ENCODE measurements around the gene XXYLT1. TPM values are rescaled to one million over a fixed set of nuclear protein-coding genes. Genes with fewer than 3 reads are reported as not detected.

XXYLT1 gene
- total and polyA plus RNA-seq, 2 of the 8 experiments (the other 6 are each of a cell fraction or from before 2014, with no cell fraction given), result 18.9 to 23.8 TPM

DNA sequence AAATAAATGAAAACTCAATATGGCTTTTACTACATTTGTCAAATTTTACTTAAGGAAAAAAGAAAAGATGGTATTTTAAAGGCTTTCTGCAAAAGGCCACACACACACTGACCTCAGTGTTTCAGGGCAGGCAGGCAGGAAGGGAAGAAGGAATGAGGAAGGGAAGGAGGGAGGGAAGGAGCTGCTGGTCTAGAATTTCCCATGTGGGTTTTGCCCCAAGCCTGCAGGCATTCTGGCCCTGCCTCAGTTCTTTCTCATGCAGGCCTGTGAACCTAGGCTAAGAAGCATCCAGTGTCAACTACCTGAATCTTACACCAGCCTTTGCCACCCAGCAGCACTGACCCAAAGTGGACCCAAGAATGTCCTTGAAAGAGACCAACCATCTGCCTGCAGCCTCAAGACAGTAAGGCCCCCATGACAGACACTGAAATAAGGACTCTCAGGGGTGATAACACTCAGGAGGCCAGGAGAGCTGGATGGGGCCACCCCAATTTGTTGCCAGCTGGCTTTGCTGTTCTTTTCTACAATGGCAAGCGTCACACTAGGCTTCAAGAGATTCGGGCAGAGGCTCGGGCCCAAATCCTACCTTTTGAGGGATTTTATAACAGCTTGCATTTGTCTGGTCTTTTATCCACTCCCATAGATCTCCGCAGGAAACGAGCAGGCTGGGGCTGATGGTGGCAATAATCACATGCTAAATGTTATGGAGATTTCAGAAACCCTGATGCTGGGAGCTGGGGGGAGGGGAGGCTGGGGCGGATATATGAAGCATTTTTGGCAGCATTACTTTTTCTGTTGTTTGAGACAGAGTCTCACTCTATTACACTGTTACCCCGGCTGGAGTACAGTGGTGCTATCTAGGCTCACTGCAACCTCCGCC, 51.4 kb downstream of the XXYLT1 start:
- ChIA-PET POLR2A (ENCODE audit: partially characterized antibody) (interaction anchor here (1.1 kb wide), 1 partner anchor 9 kb away, joined by 3 read pairs; no protein-coding TSS in a partner anchor), CTCF (ENCODE audit: partially characterized antibody) (interaction anchor here (0.5 to 1.3 kb wide), 4 partner anchors 9 to 52 kb away, joined by 3 read pairs; partner anchors contain the start of gene XXYLT1)
- peaks cover 0 to 27% of the 10 kb centered on the region in 2 experiments; a peak in 2 of 4 replicates for H3K79me2 ChIP-seq (ENCODE audit: control insufficient read depth in 1 of 2, insufficient read depth in 2 of 2, low read length in 2 of 2)
- no peak overlapping the region for H2BK120ac ChIP-seq (replicated peaks; ENCODE audit: low read depth, low read length)
- H3K9me3 ChIP-seq (ENCODE audit: insufficient read depth in 2 of 2, low read depth in 1 of 2, low read length in 1 of 2), result no peaks in the 10 kb centered on the region
- H2BK20ac ChIP-seq (ENCODE audit: low read length), result peak overlapping the region; percentile 6; the same call in 1 of the 2 replicates
- no peaks in the 10 kb centered on the region for H3K27me3 ChIP-seq (replicated peaks in 1 of 4; ENCODE audit: control insufficient read depth in 3 of 4, extremely low read depth in 1 of 4, insufficient read depth in 3 of 4, low read length in 3 of 4)
- DNase-seq (ENCODE audit: low read depth in 1 of 2, low spot score in 2 of 2), result peak in 1 of 2 experiments; percentile 41
- no peak overlapping the region for H3K9ac ChIP-seq (replicated peaks in 1 of 4; ENCODE audit: extremely low read depth in 1 of 4, low read depth in 3 of 4, low read length in 3 of 4)
- H4K91ac ChIP-seq (replicated peaks; ENCODE audit: insufficient read length, low read length), result peak overlapping the region; percentile 4
- H3K27ac ChIP-seq (ENCODE audit: low read depth, low read length), result no peak overlapping the region
- H3K56ac ChIP-seq (replicated peaks; ENCODE audit: insufficient read length, low read depth, low read length), result no peak overlapping the region
- H3K23ac ChIP-seq (ENCODE audit: insufficient read length), result no peak overlapping the region
- no peak overlapping the region for H3K4ac ChIP-seq (replicated peaks; ENCODE audit: insufficient read length, low read depth, low read length)
- peaks cover 0 to 5% of the 10 kb centered on the region in 2 experiments for H4K20me1 ChIP-seq (replicated peaks in 1 of 2; ENCODE audit: control insufficient read depth in 1 of 2, insufficient read depth in 2 of 2, low read length in 2 of 2)
- no peak overlapping the region for H3K4me3 ChIP-seq (ENCODE audit: extremely low read depth in 1 of 4, insufficient read depth in 2 of 4, low read depth in 3 of 4, low read length in 4 of 4)
- no peak overlapping the region for H3K14ac ChIP-seq (ENCODE audit: insufficient read length)
- H3K79me1 ChIP-seq (ENCODE audit: low read depth, low read length), result peaks cover 18% of the 10 kb centered on the region
- H2BK12ac ChIP-seq (ENCODE audit: low read depth, low read length), result 0 out of 2 replicates have a peak overlapping the region, but pooled peaks have one; percentile 27
- H2AK5ac ChIP-seq (ENCODE audit: low read depth, low read length), result no peak overlapping the region
- peak overlapping the region; percentile 25; the same call in 1 of the 2 replicates for H3K18ac ChIP-seq (ENCODE audit: extremely low read depth, low read length)
- peaks cover 0 to 13% (median 5%) of the 10 kb centered on the region in 4 experiments; a peak in 6 of 7 replicates for H3K4me1 ChIP-seq (replicated peaks in 1 of 4; ENCODE audit: control insufficient read depth in 3 of 4, insufficient read depth in 4 of 4, low read length in 3 of 4)
- WGBS, 2 experiments (ENCODE audit: extremely low coverage in 1 of 2, insufficient coverage in 1 of 2, insufficient read length in 1 of 2, insufficient replicate concordance in 2 of 2, low coverage in 1 of 2, low lambda C conversion rate in 2 of 2, missing lambda C conversion rate in 1 of 2), result 85% methylated on average over 8 of the region's 8 CpGs; no CpG with 5 or more reads in 1 of the 2 experiments
- H3K23me2 ChIP-seq (ENCODE audit: low read depth, low read length), result no peaks in the 10 kb centered on the region
- no peak overlapping the region for H2AFZ ChIP-seq (ENCODE audit: low read length)
- H3K4me2 ChIP-seq (ENCODE audit: insufficient read depth in 1 of 2, low read depth in 2 of 2, low read length in 2 of 2), result no peak overlapping the region
- FAIRE-seq, result no peak
- peak overlapping the region; percentile 81; the same call in 1 of the 2 replicates for H2BK15ac ChIP-seq (ENCODE audit: low read length)
- no peak overlapping the region; the same call in 1 of the 2 replicates for H4K8ac ChIP-seq (ENCODE audit: extremely low read depth, insufficient read depth, low read length)
- no peak overlapping the region for H4K5ac ChIP-seq (ENCODE audit: insufficient read length, low read depth, low read length)
- no peaks in the 10 kb centered on the region for H3K36me3 ChIP-seq (ENCODE audit: control insufficient read depth in 2 of 4, insufficient read depth in 4 of 4, low read length in 3 of 4)
- H2BK5ac ChIP-seq (ENCODE audit: low read depth, low read length), result 0 out of 2 replicates have a peak overlapping the region, but pooled peaks have one; percentile 52
- TF ChIP-seq POLR2AphosphoS5 (IDR thresholded peaks at IDR 0.05; ENCODE audit: low read depth, low read length), result no peak
- no peak for TF ChIP-seq CREB1 (IDR thresholded peaks at IDR 0.05)
- no peak for TF ChIP-seq KDM5A (IDR thresholded peaks at IDR 0.05; ENCODE audit: low read length)
- TF ChIP-seq, protein P1, sequence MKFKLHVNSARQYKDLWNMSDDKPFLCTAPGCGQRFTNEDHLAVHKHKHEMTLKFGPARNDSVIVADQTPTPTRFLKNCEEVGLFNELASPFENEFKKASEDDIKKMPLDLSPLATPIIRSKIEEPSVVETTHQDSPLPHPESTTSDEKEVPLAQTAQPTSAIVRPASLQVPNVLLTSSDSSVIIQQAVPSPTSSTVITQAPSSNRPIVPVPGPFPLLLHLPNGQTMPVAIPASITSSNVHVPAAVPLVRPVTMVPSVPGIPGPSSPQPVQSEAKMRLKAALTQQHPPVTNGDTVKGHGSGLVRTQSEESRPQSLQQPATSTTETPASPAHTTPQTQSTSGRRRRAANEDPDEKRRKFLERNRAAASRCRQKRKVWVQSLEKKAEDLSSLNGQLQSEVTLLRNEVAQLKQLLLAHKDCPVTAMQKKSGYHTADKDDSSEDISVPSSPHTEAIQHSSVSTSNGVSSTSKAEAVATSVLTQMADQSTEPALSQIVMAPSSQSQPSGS (IDR thresholded peaks at IDR 0.05; ENCODE audit: low read length), result no peak
- no peak for TF ChIP-seq GTF2F1 (IDR thresholded peaks at IDR 0.05; ENCODE audit: borderline replicate concordance, low read depth, low read length)
- TF ChIP-seq, protein P2, sequence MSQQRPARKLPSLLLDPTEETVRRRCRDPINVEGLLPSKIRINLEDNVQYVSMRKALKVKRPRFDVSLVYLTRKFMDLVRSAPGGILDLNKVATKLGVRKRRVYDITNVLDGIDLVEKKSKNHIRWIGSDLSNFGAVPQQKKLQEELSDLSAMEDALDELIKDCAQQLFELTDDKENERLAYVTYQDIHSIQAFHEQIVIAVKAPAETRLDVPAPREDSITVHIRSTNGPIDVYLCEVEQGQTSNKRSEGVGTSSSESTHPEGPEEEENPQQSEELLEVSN (IDR thresholded peaks at IDR 0.05), result no peak
